Activated CD4-positive, alpha-beta T cell treated with anti-CD3 and anti-CD28 coated beads for 48 hours (primary cell): Measurements from ENCODE around the gene FAM170B.

Source experiments
- DNase-seq: peaks from one replicate; pipeline ENCODE4 v3.0.0-alpha.2; 2020

Gene FAM170B

GRCh38 chr10:49151025-49151445 is 17.2 kb upstream of the FAM170B start:
- no peak for DNase-seq

- no peak for DNase-seq
Measured at GRCh38 chr10:49150426-49150825, 16.6 kb upstream of the FAM170B start.

GRCh38 chr10:49149881-49150280 is 16.1 kb upstream of the FAM170B start:
- no peak for DNase-seq

- DNase-seq, result no peak
Measured at GRCh38 chr10:49144058-49144720, 10.4 kb upstream of the FAM170B start.

- no peak for DNase-seq
Measured at GRCh38 chr10:49143249-49143648, 9.4 kb upstream of the FAM170B start.

- no peak for DNase-seq
Measured at GRCh38 chr10:49141541-49142332, 7.9 kb upstream of the FAM170B start.

GRCh38 chr10:49140304-49141177 is 6.7 kb upstream of the FAM170B start:
- DNase-seq, result no peak

GRCh38 chr10:49139846-49140195 is 6.0 kb upstream of the FAM170B start:
- no peak for DNase-seq

- no peak for DNase-seq
Measured at GRCh38 chr10:49139028-49139845, 5.4 kb upstream of the FAM170B start.

GRCh38 chr10:49138361-49138891 is 4.6 kb upstream of the FAM170B start:
- no peak for DNase-seq

GRCh38 chr10:49136525-49136924 is 2.7 kb upstream of the FAM170B start:
- DNase-seq, result no peak

GRCh38 chr10:49135575-49136313 is 1.9 kb upstream of the FAM170B start:
- no peak for DNase-seq

- no peak for DNase-seq
Measured at GRCh38 chr10:49134327-49134726, 506 bp upstream of the FAM170B start.

GRCh38 chr10:49132362-49132737 is 1.5 kb downstream of the FAM170B start:
- DNase-seq, result no peak

- DNase-seq, result no peak
Measured at GRCh38 chr10:49131507-49132361, 2.1 kb downstream of the FAM170B start.

GRCh38 chr10:49129376-49129775 is 4.4 kb downstream of the FAM170B start:
- DNase-seq, result no peak

- no peak for DNase-seq
Measured at GRCh38 chr10:49128854-49129253, 5.0 kb downstream of the FAM170B start.

- no peak for DNase-seq
Measured at GRCh38 chr10:49123981-49124950, 9.6 kb downstream of the FAM170B start.

- DNase-seq, result no peak
Measured at GRCh38 chr10:49120911-49121310, 12.9 kb downstream of the FAM170B start.
